Stimulated activated CD8-positive, alpha-beta memory T cell treated with anti-CD3 and anti-CD28 coated beads, Interleukin-4, amount 100 ng/mL, for 4 hours (primary cell): ENCODE results near the gene ANKRD12.
"Not testable (repeated sequence)": the region's sequence is repeated elsewhere in the genome, so short reads cannot be mapped to it uniquely, and the experiment has no call there.

Experiments used
- DNase-seq, 2 donors: peaks; one replicate each; pipeline ENCODE4 v3.0.0-alpha.2; 2020; ENCODE audit warnings: low read depth in 2 of 2, low spot score in 1 of 2

The ANKRD12 gene

DNA sequence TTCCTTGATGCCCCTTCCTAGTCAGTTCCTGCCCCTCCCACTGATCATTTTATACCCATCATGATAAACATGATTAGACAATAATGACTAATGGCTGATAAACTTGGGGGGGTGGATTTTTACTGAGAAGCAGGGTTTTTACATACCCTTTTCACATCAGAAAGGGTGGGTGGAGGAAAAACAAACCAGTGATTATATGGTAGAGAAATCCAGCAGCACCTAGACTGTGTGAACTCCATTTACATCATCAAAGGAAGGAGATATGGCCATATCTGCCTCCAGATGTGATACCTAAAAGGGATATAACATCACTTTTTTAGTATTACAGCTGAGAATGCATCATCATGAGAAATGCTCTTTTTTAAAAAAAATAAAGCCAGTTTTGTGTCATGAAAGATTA, 89.9 kb downstream of the ANKRD12 start:
- DNase-seq, result no peak

DNA sequence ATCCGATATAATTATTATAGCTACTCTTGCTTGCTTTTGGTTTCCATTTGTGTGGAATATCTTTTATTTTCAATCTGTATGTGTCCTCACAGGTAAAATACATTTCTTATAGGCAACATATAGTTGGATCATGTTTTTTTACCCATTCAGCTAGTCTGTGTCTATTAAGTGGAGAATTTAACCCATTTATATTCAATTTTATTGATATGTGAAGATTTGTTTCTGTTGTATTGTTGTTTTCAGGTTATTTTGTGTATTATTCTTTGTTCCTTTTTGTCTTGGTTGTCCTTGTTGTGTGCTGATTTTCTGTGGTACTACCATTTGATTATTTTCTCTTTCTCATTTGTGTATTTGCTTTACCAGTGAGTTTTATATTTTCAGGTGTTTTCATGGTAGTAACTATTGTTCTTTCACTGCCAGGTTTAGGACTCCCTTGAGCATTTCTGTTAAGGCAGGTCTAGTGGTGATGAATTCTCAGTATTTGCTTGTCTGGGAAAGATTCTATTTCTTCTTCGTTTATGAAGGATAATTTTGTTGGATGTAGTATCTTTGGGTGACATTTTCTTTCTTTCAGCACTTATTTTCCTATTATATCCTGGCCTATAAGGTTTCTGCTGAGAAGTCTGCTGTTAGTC, 95.4 kb downstream of the ANKRD12 start:
- no peak for DNase-seq

DNA sequence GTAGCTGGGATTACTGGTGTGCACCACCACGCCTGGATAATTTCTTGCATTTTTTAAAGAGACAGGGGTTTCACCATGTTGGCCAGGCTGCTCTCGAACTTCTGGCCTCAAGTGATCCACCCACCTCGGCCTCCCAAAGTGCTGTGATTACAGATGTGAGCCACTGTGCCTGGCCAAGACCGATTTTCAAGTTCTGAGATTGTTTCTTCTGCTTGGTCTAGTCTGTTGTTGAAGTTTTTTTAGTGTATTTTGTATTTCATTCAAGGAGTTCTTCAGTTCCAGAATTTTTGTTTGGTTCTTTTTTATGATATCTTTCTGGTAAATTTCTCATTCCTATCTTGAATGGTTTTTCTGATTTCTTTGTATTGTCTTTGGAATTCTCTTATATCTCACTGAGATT, 96.4 kb downstream of the ANKRD12 start:
- DNase-seq, result no peak

DNA sequence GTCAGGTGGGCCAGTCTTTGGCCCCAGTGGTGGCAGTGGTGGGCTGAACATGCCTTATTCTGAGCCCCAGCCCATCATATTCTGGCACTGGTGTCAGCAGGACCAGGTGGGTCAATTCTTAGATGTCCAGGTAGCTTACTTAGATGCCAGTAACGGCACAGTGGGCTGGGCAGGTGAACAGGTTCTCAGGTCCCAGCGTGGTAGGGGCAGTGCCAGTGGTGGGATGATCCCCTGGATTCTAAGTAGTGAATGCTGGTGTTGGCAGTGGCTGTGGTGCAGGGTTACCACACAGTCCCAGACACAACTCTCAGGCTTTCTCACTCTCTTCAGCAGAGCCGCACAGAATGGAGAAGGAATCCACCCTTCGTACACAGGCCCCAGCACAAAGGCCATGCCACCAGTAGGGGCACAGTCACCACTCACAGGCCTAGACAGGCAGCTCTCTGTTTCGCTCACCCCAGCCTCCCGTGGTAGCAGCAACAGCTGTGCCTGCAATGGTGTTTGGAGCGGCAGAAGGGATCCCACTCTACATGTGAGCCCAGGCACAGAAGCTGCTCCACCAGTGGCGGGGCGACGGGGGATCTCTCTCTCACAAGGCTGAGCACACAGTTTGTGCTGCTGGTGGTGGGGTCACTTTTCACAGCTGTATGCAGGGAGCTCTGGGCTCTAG, 97.3 kb downstream of the ANKRD12 start:
- no peak for DNase-seq

DNA sequence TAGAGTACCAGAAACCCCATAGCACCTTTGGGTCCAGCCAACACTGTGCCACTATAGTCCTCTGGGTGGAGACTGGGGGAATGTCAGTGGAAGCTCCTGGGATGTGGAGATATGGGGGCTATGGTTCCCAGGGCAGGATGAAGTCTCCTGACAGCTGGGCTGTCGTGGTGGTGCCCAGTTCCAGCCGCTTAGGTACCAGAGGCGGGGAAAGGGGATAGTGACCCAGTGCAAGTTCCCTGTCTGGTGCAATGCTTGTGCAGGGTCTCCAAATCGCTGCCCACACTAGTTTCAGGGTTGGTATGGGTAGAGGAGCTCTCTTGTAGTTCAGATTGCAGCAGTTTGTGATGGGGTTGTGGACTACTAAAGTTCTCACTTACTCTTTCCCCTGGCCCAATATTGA, 97.9 kb downstream of the ANKRD12 start:
- DNase-seq, result no peak

DNA sequence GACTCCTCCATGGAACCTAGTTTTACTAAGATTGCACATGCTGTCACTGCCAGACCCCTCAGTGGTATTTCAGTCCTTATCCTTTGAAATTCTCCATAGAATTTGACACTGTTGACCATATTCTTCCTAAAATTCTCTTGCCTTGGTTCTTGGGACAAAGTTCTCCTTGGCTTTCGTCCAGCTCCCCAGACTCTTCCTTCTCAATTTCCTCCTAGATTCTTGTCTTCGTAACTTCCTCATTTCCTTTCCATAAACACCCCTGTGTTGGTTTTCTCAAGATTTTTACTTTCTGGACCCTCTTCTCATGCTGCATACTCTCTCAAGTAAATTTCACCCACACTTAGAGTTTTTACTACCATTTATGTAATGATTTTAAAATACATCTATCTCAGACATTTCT, 101.4 kb downstream of the ANKRD12 start:
- DNase-seq, result no peak

DNA sequence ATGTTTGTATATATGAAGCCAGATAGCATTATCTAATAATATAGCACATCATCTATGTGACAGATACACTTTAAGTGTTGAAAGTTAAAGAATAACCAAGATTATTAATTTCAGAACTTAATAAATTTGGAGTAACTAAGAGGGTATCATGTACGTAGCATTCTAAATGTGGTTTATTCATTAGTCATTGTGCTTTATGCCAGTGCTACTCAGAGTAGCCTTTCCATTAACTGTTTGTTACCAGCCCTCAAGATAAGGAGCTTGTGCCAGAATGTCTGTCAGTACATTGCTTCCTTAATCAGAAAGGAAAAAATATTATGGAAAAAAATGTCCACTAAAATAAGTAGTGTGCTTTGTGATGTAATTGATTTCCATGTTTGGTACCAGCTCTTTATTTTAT, 103.1 kb downstream of the ANKRD12 start:
- DNase-seq, result no peak

DNA sequence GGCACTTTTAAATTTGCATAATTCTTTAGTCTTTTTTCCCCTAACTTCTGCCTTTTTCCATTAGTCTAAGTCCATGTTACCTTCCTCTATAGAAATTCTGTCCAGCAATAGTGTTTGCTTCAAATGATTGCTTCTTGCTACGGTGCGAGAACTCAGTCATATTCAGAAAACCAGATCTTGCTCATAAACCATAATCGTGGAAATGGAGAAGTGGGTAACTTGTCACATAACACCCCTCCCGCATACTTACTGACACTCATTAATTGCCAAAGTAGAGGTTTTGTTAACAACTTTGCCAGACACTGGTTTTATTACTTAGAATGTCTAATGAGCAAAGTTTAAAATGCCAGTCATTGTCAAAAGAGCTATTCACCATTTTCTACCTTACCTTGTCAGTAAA, 103.7 kb downstream of the ANKRD12 start:
- DNase-seq, result no peak

DNA sequence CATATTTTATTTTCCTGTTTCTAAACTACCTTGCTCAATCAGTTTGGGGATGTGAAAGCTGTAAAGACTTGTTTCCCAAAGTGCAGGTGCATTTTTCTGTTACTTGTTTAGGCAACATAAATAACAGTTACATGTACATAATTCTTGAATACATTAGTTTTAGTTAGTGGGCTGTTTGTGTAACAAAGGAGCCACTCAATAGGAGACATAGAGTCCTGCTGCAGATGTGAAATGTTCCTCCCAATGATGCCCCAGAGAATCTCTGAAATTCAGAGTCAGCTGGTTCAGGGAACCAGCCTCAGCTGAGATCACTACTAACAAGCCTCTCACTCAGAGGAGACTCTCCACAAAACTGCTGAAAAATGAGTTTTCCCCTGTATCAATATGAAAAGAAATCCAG, 106.4 kb downstream of the ANKRD12 start:
- no peak for DNase-seq

DNA sequence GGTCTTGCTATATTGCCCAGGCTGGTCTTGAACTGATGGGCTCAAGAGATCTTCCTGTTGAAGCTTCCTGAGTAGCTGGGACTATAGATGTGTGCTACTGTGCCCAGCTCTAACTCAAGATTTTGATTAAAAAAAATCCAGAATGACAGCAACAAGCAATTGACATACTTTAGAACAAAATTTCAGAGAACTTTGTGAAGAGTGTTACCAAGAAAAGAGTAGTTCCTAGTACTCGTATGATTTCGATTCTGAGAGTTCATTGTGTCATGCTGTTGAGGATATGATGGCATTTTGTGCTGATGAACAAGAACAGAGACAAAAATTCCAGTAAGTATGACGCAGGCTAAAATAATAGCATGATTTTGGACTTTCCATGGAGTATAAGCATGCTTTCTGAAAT, 107.8 kb downstream of the ANKRD12 start:
- no peak for DNase-seq

DNA sequence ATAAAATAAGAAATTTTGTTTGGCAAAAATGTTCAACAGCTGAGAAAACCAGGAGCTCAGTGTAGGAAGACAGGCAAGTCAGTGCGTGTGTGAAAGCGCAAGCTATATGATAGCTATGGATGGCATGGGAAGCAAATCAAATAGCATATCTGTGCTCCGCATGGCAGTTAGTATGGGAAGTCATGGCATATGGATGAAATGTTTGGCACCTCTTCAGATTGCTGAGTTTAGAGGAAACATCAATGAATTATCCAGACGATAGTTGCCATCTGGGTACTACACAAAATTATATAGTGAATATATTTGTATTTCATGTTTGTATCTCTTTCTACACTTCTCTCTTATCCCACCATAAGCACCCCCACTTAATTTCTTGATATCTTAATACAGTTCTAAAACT, 112.1 kb downstream of the ANKRD12 start:
- DNase-seq, result no peak

DNA sequence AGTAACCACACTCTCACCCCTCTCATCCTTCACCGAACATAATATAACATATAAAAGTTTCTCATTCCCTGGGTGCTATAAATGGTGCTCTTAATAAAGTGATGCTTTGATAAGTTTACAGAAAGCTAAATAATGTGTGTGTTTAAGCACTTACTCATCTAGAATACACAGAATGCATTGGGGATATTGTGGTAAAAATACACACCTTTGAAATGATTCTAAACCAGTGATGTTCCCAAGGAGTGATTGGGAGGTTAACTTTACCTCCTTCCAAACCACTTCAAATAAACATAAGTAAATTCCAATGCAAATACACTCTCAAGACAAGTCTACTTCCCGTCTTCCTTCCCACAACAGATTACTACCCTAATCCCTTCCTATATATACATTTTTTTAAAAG, 112.7 kb downstream of the ANKRD12 start:
- DNase-seq, result no peak

DNA sequence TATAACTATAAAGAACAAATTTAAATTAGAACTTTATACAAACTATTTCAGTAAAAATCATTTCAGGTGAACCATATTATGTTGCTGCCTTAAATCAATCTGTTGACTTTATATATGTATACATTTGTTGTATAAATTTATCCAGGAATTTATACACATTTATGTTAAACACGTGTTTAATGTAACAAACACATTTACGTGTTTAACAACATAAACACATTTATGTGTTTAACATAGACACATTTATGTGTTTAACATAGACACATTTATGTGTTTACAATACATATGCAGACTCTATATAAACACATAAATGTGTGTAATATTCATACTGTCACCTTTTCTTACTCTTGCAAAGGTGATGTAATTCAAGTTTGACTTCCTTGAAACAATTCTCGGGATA, 122.6 kb downstream of the ANKRD12 start:
- DNase-seq, result no peak

DNA sequence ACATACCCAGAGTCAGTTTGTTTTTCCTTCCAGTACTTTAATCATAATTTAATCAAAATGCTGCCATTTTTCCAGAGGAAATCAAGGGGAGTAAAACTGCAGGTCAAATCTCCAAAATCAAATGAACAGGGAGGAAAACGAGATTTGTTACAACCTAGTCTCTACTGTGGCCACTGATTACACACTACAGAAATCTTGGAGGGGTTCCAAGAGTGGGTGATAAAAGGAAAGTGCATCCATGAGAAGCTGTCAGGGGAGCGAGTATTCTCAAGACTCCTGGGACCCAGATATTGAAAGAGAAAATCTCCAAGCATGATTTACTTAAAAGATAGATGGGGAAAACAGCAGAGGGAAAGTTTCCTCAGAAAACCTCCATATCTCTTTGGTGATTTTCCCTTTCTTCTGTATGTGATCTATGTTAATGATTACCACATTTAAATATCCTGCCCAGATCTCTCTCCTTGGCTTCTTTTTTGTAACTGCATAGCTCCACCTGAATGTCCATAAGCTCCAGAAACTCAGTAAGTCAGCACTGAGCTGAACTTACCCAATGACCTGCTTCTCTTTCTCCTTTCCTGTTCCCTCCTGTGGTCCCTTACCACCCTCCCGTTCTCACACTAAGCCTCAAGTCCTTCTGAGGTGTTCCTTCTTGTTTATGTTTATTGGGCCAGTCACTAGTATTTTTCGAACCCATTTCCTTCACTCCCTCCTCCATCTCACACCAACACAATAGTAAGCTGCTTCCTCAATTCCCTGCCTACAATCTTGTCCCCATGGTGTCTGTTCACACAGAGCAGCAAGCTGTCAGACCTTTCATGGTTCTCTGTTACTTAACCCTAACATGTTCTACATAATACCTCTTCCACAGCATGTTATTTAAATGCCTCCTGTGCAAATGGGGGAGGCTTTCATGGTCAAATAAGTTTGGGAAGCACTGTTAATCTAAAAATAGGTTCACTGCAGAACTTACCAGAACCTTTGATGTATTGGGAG, 124.1 kb downstream of the ANKRD12 start:
- no peak for DNase-seq

DNA sequence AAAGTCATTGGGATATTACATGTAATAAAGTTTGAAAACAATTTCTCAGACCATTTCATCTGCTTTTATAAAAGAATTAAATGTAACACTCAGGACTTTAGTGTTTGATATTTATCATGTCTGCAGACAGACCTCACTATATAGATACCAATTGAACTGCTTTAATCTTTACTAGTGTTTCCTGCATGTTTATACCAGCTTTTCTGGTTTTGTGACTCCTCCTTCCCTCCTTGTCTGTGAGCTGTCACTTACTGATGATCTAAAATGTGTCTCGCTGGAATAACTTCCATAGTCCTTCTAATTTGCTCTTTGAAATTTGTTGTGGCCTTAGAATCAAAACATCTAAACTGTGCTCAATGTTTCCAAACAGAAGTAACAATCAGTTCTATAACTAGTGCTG, 126.7 kb downstream of the ANKRD12 start:
- DNase-seq, result no peak

DNA sequence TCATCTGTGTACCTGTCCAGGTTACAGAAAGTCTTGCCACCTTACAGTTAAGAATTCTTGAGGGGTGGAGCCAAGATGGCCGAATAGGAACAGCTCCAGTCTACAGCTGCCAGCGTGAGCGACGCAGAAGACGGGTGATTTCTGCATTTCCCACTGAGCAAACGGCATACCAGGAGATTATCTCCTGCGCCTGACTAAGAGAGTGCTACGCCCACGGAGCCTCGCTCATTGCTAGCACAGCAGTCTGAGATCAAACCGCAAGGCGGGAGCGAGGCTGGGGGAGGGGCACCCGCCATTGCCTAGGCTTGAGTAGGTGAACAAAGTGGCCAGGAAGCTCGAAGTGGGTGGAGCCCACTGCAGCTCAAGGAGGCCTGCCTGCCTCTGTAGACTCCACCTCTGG, 128.2 kb downstream of the ANKRD12 start:
- not testable (repeated sequence) for DNase-seq

DNA sequence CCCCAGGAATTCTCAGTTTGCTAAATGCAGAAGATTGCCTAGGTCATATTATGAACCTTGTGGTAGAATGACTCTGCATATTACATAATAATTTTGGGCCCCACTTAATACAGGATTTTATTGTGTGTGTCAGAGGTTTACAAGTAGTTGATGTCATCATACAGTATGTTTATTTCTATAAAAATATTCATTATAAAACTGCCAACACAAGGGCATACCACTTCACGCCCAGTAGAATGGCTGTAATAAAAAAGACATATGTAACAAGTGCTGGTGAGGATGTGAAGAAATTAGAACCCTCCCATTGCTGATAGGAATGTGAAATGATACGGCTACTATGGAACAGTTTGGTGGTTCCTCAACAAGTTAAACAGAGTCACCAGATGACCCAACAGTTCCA, 136.6 kb downstream of the ANKRD12 start:
- DNase-seq, result no peak

DNA sequence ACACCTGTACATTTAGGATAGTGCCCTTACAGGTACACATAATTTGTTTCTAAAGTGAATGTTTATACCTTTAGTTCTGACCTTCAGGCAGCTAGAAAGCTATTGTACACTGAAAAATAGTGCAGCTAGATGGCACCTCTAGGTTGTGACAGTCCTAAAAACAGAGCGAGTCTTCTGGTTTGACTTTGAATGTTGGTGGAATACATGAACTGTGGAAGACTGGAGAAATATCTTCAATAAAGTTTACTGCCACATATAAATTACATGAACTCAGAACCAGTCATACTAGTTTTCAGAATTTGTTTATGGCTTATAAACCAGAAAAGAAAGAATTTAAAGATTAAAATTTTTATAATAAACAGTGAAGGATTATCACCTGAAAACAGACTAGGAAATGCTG, 139.3 kb downstream of the ANKRD12 start:
- no peak for DNase-seq

DNA sequence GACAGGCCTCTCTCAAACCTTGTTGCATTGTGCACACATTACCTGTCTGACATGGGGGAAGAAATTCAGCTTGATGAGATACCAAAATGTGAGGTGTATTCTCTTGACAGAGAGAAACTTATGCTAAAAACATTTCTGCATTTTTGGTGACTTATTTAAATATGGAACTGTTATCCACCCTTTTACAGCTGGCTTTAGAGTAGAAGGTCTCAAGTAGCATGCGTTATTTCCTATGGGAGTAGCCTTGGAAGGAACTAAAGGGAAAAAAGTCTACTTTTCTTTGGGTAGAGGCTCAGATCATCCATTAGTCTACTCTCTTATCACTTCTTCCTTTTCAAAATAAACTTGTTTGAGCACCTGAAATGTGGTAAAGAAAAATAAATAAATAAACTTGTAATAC, 141.4 kb downstream of the ANKRD12 start:
- no peak for DNase-seq

DNA sequence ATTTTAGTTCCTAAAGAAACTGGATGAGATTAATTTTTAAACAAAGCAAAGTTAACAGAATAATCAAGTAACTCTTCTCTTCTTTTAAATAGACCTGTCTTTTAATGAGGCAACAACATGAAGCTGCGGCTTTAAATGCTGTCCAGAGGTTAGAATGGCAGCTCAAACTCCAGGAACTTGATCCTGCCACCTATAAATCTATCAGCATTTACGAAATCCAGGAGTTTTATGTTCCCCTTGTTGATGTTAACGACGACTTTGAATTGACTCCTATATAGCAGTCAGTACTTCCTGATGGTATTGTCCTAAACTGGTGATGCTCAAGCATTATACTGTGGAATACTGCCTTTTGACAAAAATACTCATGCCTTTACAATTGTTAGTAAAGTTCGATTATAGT, 144.3 kb downstream of the ANKRD12 start:
- no peak for DNase-seq

DNA sequence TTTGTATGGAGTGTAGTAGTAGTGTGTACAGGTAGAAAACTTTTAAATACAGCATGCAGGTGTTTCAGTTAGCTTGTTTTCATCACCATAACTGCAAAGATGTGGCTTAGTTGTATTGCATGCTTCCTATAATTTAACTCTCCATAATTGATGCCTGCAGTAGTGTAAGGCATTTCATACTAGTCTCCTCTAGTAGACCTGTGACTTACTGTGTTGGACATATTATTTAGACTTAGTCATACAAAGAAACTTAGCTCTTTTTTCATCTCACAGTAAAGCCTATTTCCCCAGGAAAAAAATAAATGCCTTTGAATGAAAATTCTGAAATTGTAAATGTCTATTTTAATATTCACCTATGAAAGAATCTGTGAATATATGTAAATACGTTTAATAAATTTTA, 145.2 kb downstream of the ANKRD12 start:
- no peak for DNase-seq

DNA sequence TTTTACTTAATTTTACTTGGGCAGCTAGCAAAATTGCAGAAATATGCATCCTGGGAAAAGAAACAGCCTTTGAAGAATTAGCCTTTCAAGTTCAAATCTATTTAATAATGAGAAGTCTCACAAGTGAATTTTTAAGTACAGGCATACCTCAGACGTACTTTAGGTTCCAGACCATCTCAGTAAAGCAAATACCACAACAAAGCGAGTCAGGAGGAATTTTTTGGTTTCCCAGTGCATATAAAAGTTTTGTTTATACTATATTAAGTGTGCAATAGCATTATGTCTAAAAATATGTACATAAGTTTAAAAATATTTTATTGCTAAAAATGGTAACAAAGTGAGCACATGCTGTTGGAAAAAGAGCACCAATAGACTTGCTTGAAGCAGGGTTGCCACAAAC, 147.2 kb downstream of the ANKRD12 start:
- DNase-seq, result no peak
